K562 (cell line): ENCODE results near the gene PPP1R15A. TPM values are rescaled to one million over a fixed set of nuclear protein-coding genes. Genes with fewer than 3 reads are reported as not detected.

Experiments used
- ARID1B ChIP-seq: fragments of 450-650 bp; IDR thresholded peaks from 2 replicates; pipeline ENCODE4 v1.6.1; 2016; ENCODE audit warnings: antibody characterized with exemption, mild to moderate bottlenecking, inconsistent platforms
- BHLHE40 ChIP-seq: IDR thresholded peaks from 2 replicates; pipeline ENCODE4 v1.6.1; 2011; ENCODE audit warnings: low read length, improper control_type of control experiment
- CC2D1A ChIP-seq: fragments of 450-650 bp; IDR thresholded peaks from 2 replicates; pipeline ENCODE4 v1.6.1; 2017; ENCODE audit warnings: mild to moderate bottlenecking
- FOXK2 ChIP-seq, 2 experiments: fragments of 450-650 bp; IDR thresholded peaks in 1 of 2; conservative IDR thresholded peaks in 1 of 2; 2 replicates each; pipeline ENCODE4 v1.6.1; 2016; ENCODE audit warnings: low read depth in 2 of 2, mild to moderate bottlenecking in 1 of 2
- GTF2E2 ChIP-seq: fragments of 200-800 bp; sonication (Bioruptor generic); IDR thresholded peaks from 2 replicates; pipeline ENCODE4 v1.6.1; 2016; ENCODE audit warnings: missing genetic modification characterization, missing compliant biosample characterization
- HCFC1 ChIP-seq: IDR thresholded peaks from 2 replicates; pipeline ENCODE4 v1.6.1; 2012; ENCODE audit warnings: low read depth, low read length, improper control_type of control experiment
- MIER1 ChIP-seq: fragments of 450-650 bp; IDR thresholded peaks from 2 replicates; pipeline ENCODE4 v1.6.1; 2016; ENCODE audit warnings: antibody characterized with exemption, mild to moderate bottlenecking, low read depth
- NEUROD1 ChIP-seq: fragments of 150-350 bp; IDR thresholded peaks from 2 replicates; pipeline ENCODE4 v1.6.1; 2014; ENCODE audit warnings: borderline replicate concordance, low read length, low read depth; ENCODE audit not compliant: partially characterized antibody
- NR4A1 ChIP-seq, 2 experiments: fragments of 250-450 bp in 1 of 2; fragments of 450-650 bp in 1 of 2; sonication (Bioruptor Pico) in 1 of 2; IDR thresholded peaks; 2 replicates each; pipeline versions ENCODE4 v1.4.0 to v1.6.1; 2016 to 2020; ENCODE audit warnings: mild to moderate bottlenecking in 2 of 2, missing compliant biosample characterization in 1 of 2, missing genetic modification characterization in 1 of 2, moderate library complexity in 1 of 2
- RB1 ChIP-seq: fragments of 450-650 bp; IDR thresholded peaks from 2 replicates; pipeline ENCODE4 v1.6.1; 2017; ENCODE audit warnings: low read depth, mild to moderate bottlenecking
- SAP30 ChIP-seq: fragments of 200-600 bp; sonication (generic); IDR thresholded peaks from 2 replicates; pipeline ENCODE4 v1.6.1; 2012; ENCODE audit warnings: borderline replicate concordance, low read depth, mild to moderate bottlenecking, moderate library complexity, low read length, control low read depth, inconsistent platforms; ENCODE audit not compliant: insufficient read depth, poor library complexity, severe bottlenecking
- SP1 ChIP-seq: sonication (generic); formaldehyde crosslinking; IDR thresholded peaks from 2 replicates; pipeline ENCODE4 v1.8.1; 2022; ENCODE audit warnings: mild to moderate bottlenecking, missing genetic modification reagents
- STAT5A ChIP-seq: IDR thresholded peaks from 2 replicates; pipeline ENCODE4 v1.6.1; 2012; ENCODE audit warnings: low read length, inconsistent platforms, borderline replicate concordance
- YY1 ChIP-seq, 3 experiments: IDR thresholded peaks; 2 replicates each; pipeline ENCODE4 v1.6.1; 2011; ENCODE audit warnings: low read length in 2 of 3, mild to moderate bottlenecking in 2 of 3, moderate library complexity in 2 of 3, borderline replicate concordance in 1 of 3, control low read depth in 1 of 3, low read depth in 1 of 3; ENCODE audit not compliant: insufficient read depth in 3 of 3, insufficient replicate concordance in 2 of 3, control insufficient read depth in 1 of 3, insufficient read length in 1 of 3; ENCODE audit errors: extremely low read depth in 1 of 3
- ZSCAN29 ChIP-seq: fragments of 450-650 bp; IDR thresholded peaks from 2 replicates; pipeline ENCODE4 v1.6.1; 2017
- polyA plus RNA-seq, 8 experiments: library from polyadenylated mRNA; depleted of rRNA in 4 of 8; stranded (reverse) in 5 of 8; unstranded in 3 of 8; fragments of >200 nt; fragmentation: Nextera tagmentation in 2 of 8; fragmentation: Illumina TruSeq in 1 of 8; extraction: Ambion mirVana in 2 of 8; extraction: Trizol in 1 of 8; gene quantifications; 2 replicates each; pipeline versions ENCODE4 v1.2.1 to v1.2.3, GENCODE V29; 2011 to 2014; ENCODE audit warnings: inconsistent platforms in 1 of 8, missing spikeins in 1 of 8
- total RNA-seq, 7 experiments: library from RNA; depleted of rRNA in 6 of 7; stranded (reverse); fragments of >200 nt in 6 of 7; fragmentation: Illumina TruSeq in 2 of 7; extraction: Trizol in 2 of 7; gene quantifications; 2 replicates each; pipeline versions ENCODE4 v1.2.1 to v1.2.3, GENCODE V29; 2011 to 2021; ENCODE audit warnings: low replicate concordance in 1 of 7
- TF ChIP-seq, protein P1 (sequence below): fragments of 250-450 bp; sonication (Bioruptor Pico); IDR thresholded peaks from 2 replicates; pipeline ENCODE4 v1.4.0; 2020
- TF ChIP-seq, protein P2 (sequence below): fragments of 450-650 bp; IDR thresholded peaks from 2 replicates; pipeline ENCODE4 v1.6.1; 2016; ENCODE audit warnings: missing biosample characterization, missing genetic modification characterization
- TF ChIP-seq, protein P3 (sequence below): fragments of 250-450 bp; sonication (Bioruptor Pico); IDR thresholded peaks from 2 replicates; pipeline ENCODE4 v1.5.0; 2021; ENCODE audit warnings: mild to moderate bottlenecking, moderate library complexity
- TF ChIP-seq, protein P4 (sequence below): fragments of 450-650 bp; IDR thresholded peaks from 2 replicates; pipeline ENCODE4 v1.6.1; 2014; ENCODE audit warnings: low read depth, mild to moderate bottlenecking, moderate library complexity, borderline replicate concordance

PPP1R15A gene
- total and polyA plus RNA-seq, 9 of the 15 experiments (the other 6 are each of a cell fraction or from before 2014, with no cell fraction given), result 0.42 to 73.7 (median 44.0) TPM

DNA sequence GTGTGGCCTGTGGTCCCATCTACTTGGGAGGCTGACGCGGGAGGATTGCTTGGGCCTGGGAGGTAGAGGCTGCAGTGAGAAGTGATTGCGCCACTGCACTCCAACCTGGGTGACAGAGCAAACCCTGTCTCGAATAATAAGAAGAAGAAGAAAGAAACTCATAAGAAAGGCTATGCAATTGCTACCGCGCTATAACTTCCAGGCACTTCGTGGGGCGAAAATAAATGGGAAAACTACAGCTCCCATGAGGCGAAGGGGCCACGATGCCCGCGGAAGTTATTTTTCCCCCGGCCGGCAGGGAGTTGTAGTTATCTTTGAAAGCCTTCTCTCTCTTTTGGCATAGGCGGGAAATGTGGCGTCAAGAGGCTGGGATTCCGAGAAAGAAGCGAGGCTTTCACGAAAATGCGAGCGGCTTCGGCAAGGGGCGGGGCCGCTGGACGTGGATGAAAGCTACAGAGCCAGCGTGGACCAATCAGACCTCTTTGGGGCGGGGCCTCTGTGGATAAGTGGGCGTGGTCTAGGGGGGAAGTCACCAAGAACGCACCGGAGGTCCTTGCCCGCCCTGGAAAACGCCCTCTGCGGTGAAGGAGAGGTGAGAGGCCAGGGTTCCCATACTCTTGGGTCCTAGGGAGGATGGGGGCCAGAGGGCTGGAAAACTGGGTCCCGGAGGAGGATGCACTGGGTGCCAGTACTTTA lies 27.7 kb downstream of the PPP1R15A start, which contains the start of gene NUCB1 (continued):
- peak in 1 of 3 experiments; percentile 31 for TF ChIP-seq YY1 (IDR thresholded peaks at IDR 0.05; ENCODE audit: borderline replicate concordance in 1 of 3, control insufficient read depth in 1 of 3, extremely low read depth in 1 of 3, insufficient read depth in 3 of 3, insufficient read length in 1 of 3, insufficient replicate concordance in 2 of 3, low read depth in 1 of 3, low read length in 2 of 3)
- TF ChIP-seq GTF2E2 (tag), result 0 out of 2 replicates have a peak, but pooled peaks have one; percentile 46
- TF ChIP-seq NEUROD1, result peak; percentile 58
- TF ChIP-seq CC2D1A, result peak; percentile 100
- peak; percentile 90 for TF ChIP-seq STAT5A
- TF ChIP-seq SP1 (CRISPR knock-in tag), result peak; percentile 98
- TF ChIP-seq RB1, result peak; percentile 88; the same call in 1 of the 2 replicates
- peak; percentile 32; the same call in 1 of the 2 replicates for TF ChIP-seq ARID1B
- peak; percentile 13 for TF ChIP-seq SAP30
- TF ChIP-seq BHLHE40, result peak; percentile 36; the same call in 1 of the 2 replicates
- TF ChIP-seq, protein P1, sequence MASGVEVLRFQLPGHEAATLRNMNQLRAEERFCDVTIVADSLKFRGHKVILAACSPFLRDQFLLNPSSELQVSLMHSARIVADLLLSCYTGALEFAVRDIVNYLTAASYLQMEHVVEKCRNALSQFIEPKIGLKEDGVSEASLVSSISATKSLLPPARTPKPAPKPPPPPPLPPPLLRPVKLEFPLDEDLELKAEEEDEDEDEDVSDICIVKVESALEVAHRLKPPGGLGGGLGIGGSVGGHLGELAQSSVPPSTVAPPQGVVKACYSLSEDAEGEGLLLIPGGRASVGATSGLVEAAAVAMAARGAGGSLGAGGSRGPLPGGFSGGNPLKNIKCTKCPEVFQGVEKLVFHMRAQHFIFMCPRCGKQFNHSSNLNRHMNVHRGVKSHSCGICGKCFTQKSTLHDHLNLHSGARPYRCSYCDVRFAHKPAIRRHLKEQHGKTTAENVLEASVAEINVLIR (CRISPR knock-in tag), result peak; percentile 62
- TF ChIP-seq HCFC1, result peak; percentile 94
- no peak for TF ChIP-seq MIER1
- TF ChIP-seq, protein P2, sequence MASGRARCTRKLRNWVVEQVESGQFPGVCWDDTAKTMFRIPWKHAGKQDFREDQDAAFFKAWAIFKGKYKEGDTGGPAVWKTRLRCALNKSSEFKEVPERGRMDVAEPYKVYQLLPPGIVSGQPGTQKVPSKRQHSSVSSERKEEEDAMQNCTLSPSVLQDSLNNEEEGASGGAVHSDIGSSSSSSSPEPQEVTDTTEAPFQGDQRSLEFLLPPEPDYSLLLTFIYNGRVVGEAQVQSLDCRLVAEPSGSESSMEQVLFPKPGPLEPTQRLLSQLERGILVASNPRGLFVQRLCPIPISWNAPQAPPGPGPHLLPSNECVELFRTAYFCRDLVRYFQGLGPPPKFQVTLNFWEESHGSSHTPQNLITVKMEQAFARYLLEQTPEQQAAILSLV, result no peak
- TF ChIP-seq ZSCAN29, result no peak
- TF ChIP-seq, protein P3, sequence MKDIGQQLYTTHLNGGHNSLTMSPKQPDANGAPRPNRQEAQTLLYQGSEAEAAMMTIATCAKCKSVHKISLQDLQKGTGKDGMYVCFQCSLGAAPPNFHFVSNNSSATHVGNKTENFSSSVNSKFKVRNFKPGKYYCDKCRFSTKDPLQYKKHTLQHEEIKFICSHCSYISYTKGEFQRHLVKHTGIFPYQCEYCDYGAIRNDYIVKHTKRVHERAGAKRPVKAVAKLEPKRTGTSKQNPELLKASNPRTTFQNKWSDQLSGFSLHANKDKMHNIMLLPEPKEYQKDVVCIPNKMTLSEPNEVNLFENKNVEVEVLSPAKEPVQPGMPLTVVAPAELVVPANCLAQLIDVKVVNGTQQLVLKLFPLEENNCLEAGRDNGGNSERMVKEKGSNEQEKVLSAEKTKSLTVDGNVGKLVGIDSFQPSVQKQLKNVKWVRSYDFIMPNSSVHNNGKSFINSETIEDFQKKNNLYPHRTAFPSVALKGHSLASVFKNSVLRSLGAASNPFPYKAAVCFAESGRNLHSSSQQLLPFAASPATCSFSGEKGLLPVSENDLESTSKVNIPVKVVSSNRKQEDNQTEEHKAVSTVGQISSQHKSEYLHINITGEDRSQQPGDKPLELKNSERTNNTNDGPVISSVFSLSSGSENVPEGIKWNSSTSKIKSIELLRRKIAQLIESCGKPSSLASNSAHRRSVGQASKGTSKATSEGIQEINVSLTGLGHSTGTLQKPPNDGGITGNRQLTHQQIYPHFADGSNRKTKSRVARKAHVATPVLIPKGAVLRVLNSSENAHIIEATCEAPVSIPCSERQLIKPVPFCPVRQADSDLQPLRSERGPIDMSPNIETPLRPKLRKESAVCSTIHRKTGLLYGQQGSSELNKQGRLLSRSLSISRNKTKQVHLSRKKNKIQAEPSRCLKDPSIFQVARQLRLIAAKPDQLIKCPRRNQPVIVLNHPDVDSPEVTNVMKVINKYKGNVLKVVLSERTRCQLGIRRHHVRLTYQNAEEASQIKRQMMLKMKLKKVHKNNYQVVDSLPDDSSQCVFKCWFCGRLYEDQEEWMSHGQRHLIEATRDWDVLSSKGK (CRISPR knock-in tag), result no peak
- 0 out of 4 replicates have a peak, but pooled peaks have one; percentile 20 to 67 for TF ChIP-seq FOXK2 (conservative IDR thresholded peaks at IDR 0.05 in 1 of 2, IDR thresholded peaks at IDR 0.05 in 1 of 2; ENCODE audit: low read depth in 2 of 2)
- TF ChIP-seq NR4A1 (CRISPR knock-in tag; IDR thresholded peaks at IDR 0.05), result no peak
- no peak for TF ChIP-seq NR4A1 (tag; IDR thresholded peaks at IDR 0.05)
- TF ChIP-seq, protein P4, sequence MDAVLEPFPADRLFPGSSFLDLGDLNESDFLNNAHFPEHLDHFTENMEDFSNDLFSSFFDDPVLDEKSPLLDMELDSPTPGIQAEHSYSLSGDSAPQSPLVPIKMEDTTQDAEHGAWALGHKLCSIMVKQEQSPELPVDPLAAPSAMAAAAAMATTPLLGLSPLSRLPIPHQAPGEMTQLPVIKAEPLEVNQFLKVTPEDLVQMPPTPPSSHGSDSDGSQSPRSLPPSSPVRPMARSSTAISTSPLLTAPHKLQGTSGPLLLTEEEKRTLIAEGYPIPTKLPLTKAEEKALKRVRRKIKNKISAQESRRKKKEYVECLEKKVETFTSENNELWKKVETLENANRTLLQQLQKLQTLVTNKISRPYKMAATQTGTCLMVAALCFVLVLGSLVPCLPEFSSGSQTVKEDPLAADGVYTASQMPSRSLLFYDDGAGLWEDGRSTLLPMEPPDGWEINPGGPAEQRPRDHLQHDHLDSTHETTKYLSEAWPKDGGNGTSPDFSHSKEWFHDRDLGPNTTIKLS, result peak; percentile 89; the same call in 1 of the 2 replicates
